GM19043 (cell line): Measurements from ENCODE around the gene PRG2.
"Not testable (repeated sequence)": the region's sequence is repeated elsewhere in the genome, so short reads cannot be mapped to it uniquely, and the experiment has no call there.

ENCODE experiments used
- ATAC-seq: cut with Tn5 transposase; IDR thresholded peaks from one replicate; pipeline ENCODE4 v1.9.1; 2021; ENCODE audit warnings: low read depth; ENCODE audit not compliant: unreplicated experiment

The PRG2 gene

GRCh38 chr11:57349491-57350274 lies 40.8 kb downstream of the PRG2 start:
- ATAC-seq: no peak

- no peak for ATAC-seq
These were observed 41.7 kb downstream of the PRG2 start for GRCh38 chr11:57348636-57349313.

GRCh38 chr11:57348052-57348451 lies 42.4 kb downstream of the PRG2 start:
- ATAC-seq: no peak

- ATAC-seq: no peak
These were observed 43.1 kb downstream of the PRG2 start for GRCh38 chr11:57347336-57347735.

DNA sequence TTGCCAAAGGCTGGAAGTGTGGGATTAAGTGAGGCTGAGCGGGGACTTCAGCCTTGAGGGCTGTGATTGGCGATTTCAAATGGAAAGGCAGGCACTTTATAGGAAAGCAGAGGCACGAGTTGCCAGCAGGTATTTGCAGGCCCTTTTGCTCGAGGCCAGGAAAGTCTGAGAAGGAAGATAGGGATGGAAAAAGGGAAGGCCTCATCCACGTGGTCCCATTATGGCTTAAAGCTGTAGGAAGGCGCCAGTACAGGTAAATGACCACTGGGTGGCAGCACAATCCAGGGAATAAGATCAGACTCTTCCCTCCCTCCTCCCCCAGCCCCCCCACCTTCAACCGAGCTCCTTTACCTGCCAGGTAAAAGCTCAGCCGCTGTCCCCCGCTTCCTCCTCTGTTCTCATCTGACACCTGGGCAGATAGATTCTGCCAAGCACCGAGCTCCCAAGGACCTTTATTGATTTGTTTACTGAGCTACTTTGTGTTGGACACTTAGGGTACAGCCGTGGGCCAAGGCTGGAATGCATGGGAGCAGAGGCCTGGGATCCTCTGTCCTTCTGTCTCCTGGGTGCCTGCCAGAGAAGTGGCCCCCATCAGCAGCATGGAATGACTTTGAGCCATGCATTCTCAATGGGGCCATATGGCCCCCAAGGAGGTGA lies 44.8 kb downstream of the PRG2 start:
- peak; percentile 83 for ATAC-seq

DNA sequence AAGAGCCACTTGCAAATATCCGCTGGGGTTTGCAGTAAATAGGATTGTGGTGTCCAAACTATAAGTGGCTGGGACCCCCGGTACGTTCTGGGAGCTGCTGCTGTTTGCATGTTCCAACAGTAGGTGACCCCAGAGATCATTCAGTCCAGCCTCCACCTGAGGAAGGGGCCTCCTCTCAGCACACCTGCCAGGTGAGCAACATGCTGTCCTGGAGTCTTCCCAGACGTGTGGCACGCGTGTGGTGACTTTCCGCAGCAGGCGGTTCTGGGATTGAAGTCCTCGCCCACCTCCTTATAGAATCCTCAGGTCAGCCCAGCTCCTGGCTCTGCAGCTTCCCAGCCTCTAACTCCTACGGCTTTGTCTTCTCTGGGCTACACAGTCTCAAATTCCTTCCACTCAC lies 45.6 kb downstream of the PRG2 start:
- no peak for ATAC-seq

DNA sequence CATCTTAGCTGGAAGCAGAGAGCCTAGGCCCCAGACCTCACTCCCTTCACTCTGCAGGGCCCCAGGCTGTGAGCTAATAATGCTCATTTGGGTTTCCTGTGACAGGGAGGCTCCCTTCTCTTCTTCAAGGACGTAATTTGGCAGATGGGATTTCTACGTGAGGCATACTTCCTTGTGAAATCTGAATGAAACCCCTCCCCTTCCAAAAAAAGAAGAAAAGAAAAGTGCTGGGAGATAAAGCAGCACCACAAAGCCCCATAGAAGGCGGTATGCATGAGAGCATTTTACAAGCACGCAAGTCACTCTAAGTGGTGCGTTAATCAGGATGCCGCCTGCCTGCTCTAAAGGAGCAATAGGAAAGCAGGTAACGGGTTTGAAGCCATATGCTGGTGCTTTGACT lies 46.6 kb downstream of the PRG2 start:
- ATAC-seq: no peak

GRCh38 chr11:57342702-57343101 lies 47.7 kb downstream of the PRG2 start:
- ATAC-seq: no peak

DNA sequence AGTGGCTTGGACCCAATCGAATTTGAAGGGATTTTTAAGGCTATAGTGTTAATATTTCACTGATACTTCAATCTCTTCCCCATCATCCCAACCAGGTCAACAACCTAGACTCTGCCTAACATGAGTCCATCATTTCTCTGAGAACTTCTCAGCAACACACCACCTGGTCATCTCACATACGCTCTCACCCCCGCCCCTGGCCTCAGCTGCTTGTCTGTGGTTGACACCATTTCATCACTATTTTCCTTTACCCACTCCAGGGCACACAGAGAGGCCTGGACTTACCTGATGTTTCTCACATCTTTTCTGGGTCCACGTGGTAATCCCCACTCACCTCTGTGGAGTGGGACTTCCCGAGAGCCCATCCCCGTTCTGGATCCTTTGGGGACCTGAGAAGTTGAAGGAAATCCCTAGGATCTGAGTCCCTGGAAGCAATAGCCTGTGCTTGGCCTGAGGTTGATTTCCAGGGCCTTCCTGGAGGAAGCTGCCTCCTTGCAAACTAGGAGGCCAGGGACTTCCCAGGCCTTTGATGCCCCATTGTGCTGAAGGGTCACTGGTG lies 49.1 kb downstream of the PRG2 start:
- no peak for ATAC-seq

- no peak for ATAC-seq
These were observed 50.3 kb downstream of the PRG2 start for GRCh38 chr11:57340039-57340615.

DNA sequence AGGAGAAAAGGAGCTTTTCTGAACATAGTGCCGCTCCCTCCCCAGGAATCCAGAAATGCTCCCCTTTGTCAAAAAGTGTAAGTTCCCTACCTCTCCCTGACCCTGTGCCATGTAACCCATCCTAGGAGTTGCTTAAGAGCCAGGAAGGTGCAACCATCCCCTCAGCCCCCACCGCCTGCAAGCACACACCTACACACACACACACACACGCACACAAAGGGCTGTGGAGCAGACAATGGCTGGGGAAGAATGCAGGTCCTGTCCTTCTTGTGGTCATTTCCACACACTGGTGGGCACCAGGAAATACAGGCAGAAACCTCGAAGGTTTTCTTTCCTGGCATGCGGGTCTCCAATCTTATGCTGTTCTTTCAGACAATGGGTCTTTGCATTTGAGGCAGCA lies 51.1 kb downstream of the PRG2 start:
- ATAC-seq: no peak

DNA sequence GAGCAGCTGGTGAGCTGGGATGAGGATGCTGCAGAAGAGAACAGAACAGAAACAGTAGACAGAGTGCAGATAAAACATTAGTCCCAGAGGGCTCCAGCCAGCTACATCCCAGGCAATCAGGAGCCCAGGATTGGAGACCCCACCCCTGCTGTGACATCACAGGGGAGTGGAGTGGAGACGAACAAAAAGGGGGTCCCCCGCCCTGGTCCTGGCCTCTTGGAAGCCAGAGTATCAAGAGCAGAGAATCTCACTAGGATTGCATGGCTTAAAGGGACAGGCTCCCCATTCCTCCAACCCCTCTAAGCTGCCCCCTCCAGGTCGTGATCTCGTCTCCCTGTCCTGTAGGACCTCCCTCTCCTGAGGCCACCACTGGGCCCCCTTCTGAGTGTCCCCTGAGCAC lies 52.3 kb downstream of the PRG2 start, which contains the start of gene P2RX3:
TSS of gene P2RX3 (plus strand) at position 211 of the 400 bp plus-strand sequence. CDS start 199 bp downstream, outside the sequence.
- no peak for ATAC-seq

DNA sequence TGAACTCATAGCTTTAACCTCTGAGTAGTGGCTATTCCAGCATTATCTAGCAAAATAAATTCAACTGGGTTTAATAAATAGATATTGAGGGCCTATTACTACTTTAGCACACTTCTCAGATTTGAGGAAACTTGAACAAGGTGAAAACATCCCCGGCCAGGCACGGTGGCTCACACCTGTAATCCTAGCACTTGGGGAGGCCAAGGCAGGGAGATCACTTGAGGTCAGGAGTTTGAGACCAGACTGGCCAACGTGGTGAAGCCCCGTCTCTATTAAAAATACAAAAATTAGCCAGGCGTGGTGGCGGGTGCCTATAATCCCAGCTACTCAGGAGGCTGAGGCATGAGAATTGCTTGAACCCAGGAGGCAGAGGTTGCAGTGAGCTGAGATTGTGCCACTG lies 53.6 kb downstream of the PRG2 start:
- not testable (repeated sequence) for ATAC-seq
